Placental epithelial cell (primary cell): ENCODE measurements around the gene CTBS. TPM values are rescaled to one million over a fixed set of nuclear protein-coding genes. Genes with fewer than 3 reads are reported as not detected.

Source experiments
- total RNA-seq: library from RNA; depleted of rRNA; stranded (reverse); fragments of >200 nt; gene quantifications from 2 replicates; pipeline ENCODE4 v1.2.3, GENCODE V29; 2012

CTBS gene
- 7.3 and 7.9 TPM in 2 replicates for total RNA-seq

GRCh38 chr1:84573967-84574842, at the start of gene CTBS:
Gene CTBS (minus strand): TSS chr1:84574440. CDS start chr1:84574415, 25 bp downstream.

GRCh38 chr1:84506002-84506728, 68.1 kb downstream of the CTBS start, which contains the start of the genes GNG5 and SPATA1:
Gene GNG5 (minus strand): TSS chr1:84506581. CDS start chr1:84506091, 490 bp downstream.
Gene SPATA1 (plus strand): TSS chr1:84506386. CDS start chr1:84516360, 9,974 bp downstream.

Other genes starting within 250 kb of the CTBS start
- gene DNASE2B, start 176.0 kb downstream of the CTBS start, total RNA-seq, result not detected in 2 replicates
- gene RPF1, start 95.2 kb downstream of the CTBS start, total RNA-seq, result 15.7 and 22.2 TPM in 2 replicates
- gene SPATA1, start 68.1 kb downstream of the CTBS start, total RNA-seq, result 0.11 and 1.2 TPM in 2 replicates
- 23.5 and 32.6 TPM in 2 replicates for gene GNG5, start 67.9 kb downstream of the CTBS start, total RNA-seq
- 2.0 and 3.5 TPM in 2 replicates for gene SSX2IP, start 116.0 kb upstream of the CTBS start, total RNA-seq